Fibroblast of the aortic adventitia (primary cell): ENCODE measurements around the gene HOATZ. TPM values are rescaled to one million over a fixed set of nuclear protein-coding genes. Genes with fewer than 3 reads are reported as not detected.

ENCODE experiments used
- DNase-seq: peaks from one replicate; pipeline ENCODE4 v3.0.0-alpha.2; 2010; ENCODE audit warnings: low read depth
- H3K4me3 ChIP-seq: 2 replicates; pipeline ENCODE4 v1.5.1; 2011; ENCODE audit warnings: low read depth, mild to moderate bottlenecking, control low read depth, low read length, moderate library complexity
- total RNA-seq: library from RNA; depleted of rRNA; stranded (reverse); fragments of >200 nt; gene quantifications from 2 replicates; pipeline ENCODE4 v1.2.3, GENCODE V29; 2012; ENCODE audit warnings: low replicate concordance
- TF ChIP-seq, protein P1 (sequence below): IDR thresholded peaks from 2 replicates; pipeline ENCODE4 v1.5.1; 2011; ENCODE audit warnings: mild to moderate bottlenecking, low read length, control low read depth, inconsistent platforms; ENCODE audit not compliant: insufficient read depth

The HOATZ gene
- total RNA-seq, 1 donor, result not detected

DNA sequence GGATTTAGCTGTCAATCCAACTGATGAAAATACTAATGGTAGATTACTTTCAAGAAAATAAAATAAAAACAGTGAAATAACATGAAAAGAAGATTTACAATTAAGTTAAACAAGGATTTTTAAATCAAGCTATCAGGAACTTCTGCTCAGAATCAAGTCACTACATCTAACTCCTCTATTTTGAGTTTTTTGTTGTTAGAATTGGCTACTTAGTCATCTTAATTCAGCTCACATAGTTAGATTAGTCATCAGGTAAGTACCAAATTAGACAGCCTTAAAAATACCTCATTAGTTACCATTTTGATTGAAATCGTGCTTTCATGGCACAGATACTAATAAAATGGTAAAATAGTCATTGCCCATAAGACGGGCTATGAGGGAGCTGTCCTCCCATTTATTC is 38.2 kb upstream of the HOATZ start:
- DNase-seq, result no peak
- TF ChIP-seq, protein P1, sequence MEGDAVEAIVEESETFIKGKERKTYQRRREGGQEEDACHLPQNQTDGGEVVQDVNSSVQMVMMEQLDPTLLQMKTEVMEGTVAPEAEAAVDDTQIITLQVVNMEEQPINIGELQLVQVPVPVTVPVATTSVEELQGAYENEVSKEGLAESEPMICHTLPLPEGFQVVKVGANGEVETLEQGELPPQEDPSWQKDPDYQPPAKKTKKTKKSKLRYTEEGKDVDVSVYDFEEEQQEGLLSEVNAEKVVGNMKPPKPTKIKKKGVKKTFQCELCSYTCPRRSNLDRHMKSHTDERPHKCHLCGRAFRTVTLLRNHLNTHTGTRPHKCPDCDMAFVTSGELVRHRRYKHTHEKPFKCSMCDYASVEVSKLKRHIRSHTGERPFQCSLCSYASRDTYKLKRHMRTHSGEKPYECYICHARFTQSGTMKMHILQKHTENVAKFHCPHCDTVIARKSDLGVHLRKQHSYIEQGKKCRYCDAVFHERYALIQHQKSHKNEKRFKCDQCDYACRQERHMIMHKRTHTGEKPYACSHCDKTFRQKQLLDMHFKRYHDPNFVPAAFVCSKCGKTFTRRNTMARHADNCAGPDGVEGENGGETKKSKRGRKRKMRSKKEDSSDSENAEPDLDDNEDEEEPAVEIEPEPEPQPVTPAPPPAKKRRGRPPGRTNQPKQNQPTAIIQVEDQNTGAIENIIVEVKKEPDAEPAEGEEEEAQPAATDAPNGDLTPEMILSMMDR, result no peak
- H3K4me3 ChIP-seq, result no peak overlapping the region

GRCh38 chr11:111476956-111477355 is 37.6 kb upstream of the HOATZ start:
- H3K4me3 ChIP-seq, result no peak overlapping the region
- DNase-seq, result no peak
- TF ChIP-seq, protein P1, result no peak

DNA sequence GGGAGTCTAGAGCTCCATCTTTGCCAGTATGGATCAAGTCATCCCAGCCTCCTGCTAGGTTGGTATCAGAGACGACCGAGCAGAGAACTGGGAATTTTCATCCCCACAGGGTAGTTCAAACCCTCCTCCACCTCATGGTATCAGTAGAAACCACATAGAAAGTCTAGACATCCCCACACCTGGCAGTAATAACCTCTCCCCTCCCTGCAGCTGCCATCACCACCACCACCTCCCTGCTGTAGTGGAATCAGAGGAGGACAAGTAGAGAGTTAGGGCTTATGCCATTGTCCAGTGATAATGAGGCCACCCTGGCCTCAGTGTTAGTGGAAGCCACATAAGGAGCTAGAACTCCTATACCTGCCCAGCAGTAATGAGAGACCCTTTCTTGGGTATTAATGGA is 36.7 kb upstream of the HOATZ start:
- DNase-seq, result no peak
- TF ChIP-seq, protein P1, result no peak
- H3K4me3 ChIP-seq, result no peak overlapping the region

DNA sequence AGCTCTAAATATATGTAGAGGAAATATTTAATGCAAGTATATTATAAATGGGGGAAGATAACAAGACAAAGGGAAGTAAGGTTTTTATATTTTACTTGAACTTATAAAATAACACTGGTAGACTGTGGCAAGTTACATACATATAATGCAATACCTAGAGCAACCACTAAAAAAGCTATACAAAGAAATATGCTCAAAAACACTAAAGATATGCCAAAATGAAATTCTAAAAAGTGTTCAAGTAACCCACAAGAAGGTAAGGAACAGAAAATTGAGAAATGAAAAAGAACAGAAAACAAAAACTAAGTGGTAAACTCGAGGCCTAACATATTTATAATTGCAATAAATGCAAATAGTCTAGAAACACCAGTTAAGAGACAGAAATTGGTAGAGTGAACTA is 34.9 kb upstream of the HOATZ start:
- DNase-seq, result no peak
- TF ChIP-seq, protein P1, result peak; percentile 1
- no peak overlapping the region for H3K4me3 ChIP-seq

DNA sequence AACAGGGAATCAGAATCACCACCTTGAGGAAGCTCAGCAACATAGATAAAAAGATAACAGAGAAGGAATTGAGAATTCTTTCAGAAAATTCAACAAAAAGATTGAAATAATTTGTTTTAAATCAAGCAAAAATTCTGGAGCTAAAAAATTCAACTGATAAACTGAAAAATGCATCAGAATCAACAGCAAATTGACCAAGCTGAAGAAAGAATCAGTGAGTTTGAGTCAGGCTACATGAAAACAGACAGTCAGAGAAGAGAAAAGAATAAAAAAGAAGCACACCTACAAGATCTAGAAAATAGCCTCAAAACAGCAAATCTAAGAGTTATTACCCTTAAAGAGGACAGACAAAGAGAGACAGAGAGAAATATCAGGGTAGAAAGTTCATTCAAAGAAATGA is 31.1 kb upstream of the HOATZ start:
- DNase-seq, result no peak
- TF ChIP-seq, protein P1, result no peak
- H3K4me3 ChIP-seq, result no peak overlapping the region

- no peak for DNase-seq
- TF ChIP-seq, protein P1, result no peak
- no peak overlapping the region for H3K4me3 ChIP-seq
These were observed 24.1 kb upstream of the HOATZ start for GRCh38 chr11:111490496-111490895.

DNA sequence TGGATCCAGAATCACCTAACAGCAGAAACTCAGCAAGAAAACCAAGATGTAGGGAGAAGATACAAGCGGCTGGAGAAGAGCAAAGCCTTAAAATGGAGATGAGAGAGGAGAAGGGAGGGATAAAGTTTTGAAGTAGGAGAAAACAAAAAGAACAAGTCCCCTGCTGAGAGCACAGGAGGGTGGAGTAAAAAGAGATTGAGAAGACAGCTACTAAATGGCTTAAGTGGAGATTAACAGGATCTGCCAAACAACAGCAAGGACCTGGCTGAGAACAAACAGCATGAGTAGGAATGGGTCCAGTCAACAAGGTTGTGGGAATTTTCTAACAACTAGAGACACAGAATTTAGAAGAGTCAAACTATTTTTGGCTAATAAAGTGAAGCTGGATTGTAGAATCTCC is 20.5 kb upstream of the HOATZ start:
- no peak overlapping the region for H3K4me3 ChIP-seq
- DNase-seq, result no peak
- TF ChIP-seq, protein P1, result no peak
